Uterus (tissue), 4 donors: ENCODE measurements around the gene SLC22A5. TPM values are rescaled to one million over a fixed set of nuclear protein-coding genes. Genes with fewer than 3 reads are reported as not detected.

Experiments used
- DNase-seq, 2 donors: peaks; one replicate each; pipeline ENCODE4 v3.0.0-alpha.2; 2019 to 2020
- H3K27ac ChIP-seq, 2 donors: fragments of 200-600 bp; sonication (generic); 1 replicate in 1 of 2; 2 replicates in 1 of 2; pipeline ENCODE4 v1.5.1; 2016 to 2018
- H3K27me3 ChIP-seq, 2 donors: fragments of 200-600 bp; sonication (generic); one replicate each; pipeline ENCODE4 v1.5.1; 2018 to 2019; ENCODE audit warnings: control low read depth in 1 of 2
- H3K36me3 ChIP-seq, 2 donors: fragments of 200-600 bp; sonication (generic); one replicate each; pipeline ENCODE4 v1.5.1; 2019; ENCODE audit warnings: control low read depth in 1 of 2
- H3K4me1 ChIP-seq, 2 donors: fragments of 200-600 bp; sonication (generic); one replicate each; pipeline ENCODE4 v1.5.1; 2018 to 2019; ENCODE audit warnings: control low read depth in 1 of 2
- H3K4me3 ChIP-seq, 2 donors: fragments of 200-600 bp; sonication (generic); 1 replicate in 1 of 2; 2 replicates in 1 of 2; pipeline ENCODE4 v1.5.1; 2018 to 2019; ENCODE audit warnings: mild to moderate bottlenecking in 1 of 2
- H3K9me3 ChIP-seq, 2 donors: fragments of 200-600 bp; sonication (generic); one replicate each; pipeline ENCODE4 v1.5.1; 2019; ENCODE audit warnings: control low read depth in 1 of 2
- CTCF ChIP-seq, 4 experiments: fragments of 200-600 bp in 2 of 4; fragments of 450-650 bp in 2 of 4; sonication (generic) in 2 of 4; IDR thresholded peaks; one replicate each; pipeline ENCODE4 v1.5.1; 2016 to 2019; ENCODE audit warnings: antibody characterized with exemption in 4 of 4, mild to moderate bottlenecking in 2 of 4, moderate library complexity in 1 of 4
- POLR2A ChIP-seq, 2 donors: fragments of 450-650 bp; IDR thresholded peaks; one replicate each; pipeline ENCODE4 v1.6.1; 2016; ENCODE audit warnings: antibody characterized with exemption in 2 of 2, mild to moderate bottlenecking in 1 of 2, moderate library complexity in 1 of 2
- intact Hi-C: fragments of 100-400 bp; cut with DNase I; formaldehyde crosslinking; loops from one replicate; pipeline ENCODE4 v1.15.1; 2023; ENCODE audit warnings: low total_unique reads
- total RNA-seq, 4 donors: library from RNA; depleted of rRNA in 3 of 4; stranded (reverse); fragments of >200 nt in 3 of 4; gene quantifications; one replicate each; pipeline versions ENCODE4 v1.1.0 to v1.2.4, GENCODE V29; 2014 to 2023
- donor health status: DM: yes; HTN: yes; CAD: no.

The SLC22A5 gene
- total RNA-seq, 4 donors from 2014 or later, result 2.0 to 18.9 (median 10.0) TPM

DNA sequence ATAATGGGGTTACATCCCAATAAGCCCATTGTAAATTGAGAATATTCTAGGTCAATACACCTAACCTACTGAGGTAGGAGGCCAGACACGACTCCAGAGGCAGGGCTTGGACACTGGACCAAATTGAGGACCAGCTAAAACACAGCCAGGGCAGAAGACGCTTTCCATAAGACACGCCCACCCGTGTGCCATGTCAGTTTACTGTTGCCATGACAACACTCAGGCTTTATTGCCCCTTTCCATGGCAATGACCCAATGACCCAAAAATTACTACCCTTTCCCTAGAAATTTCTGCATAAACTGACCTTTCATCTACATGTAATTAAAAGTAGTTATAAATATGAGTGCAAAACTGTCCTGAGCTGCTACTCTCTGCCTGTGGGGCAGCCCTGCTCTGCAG, 43.8 kb upstream of the SLC22A5 start:
- no peak for DNase-seq
- Histone ChIP-seq H3K27me3 (no peaks in the 10 kb centered on the region), H3K9me3 (no peaks in the 10 kb centered on the region), H3K4me3 (no peak overlapping the region), H3K27ac (no peak overlapping the region), H3K4me1 (no peaks in the 10 kb centered on the region), H3K36me3 (no peaks in the 10 kb centered on the region)
- intact Hi-C loops, result no loop called here
- no peak for TF ChIP-seq CTCF (IDR thresholded peaks at IDR 0.05)
- TF ChIP-seq POLR2A (IDR thresholded peaks at IDR 0.05), result no peak

- TF ChIP-seq POLR2A (IDR thresholded peaks at IDR 0.05), result no peak
- TF ChIP-seq CTCF (IDR thresholded peaks at IDR 0.05), result no peak
- H3K27me3 ChIP-seq, result no peaks in the 10 kb centered on the region
- H3K27ac ChIP-seq, result no peak overlapping the region
- no peak for DNase-seq
- H3K36me3 ChIP-seq, result no peaks in the 10 kb centered on the region
- no peak overlapping the region for H3K4me3 ChIP-seq
- H3K4me1 ChIP-seq, result no peaks in the 10 kb centered on the region
- no peaks in the 10 kb centered on the region for H3K9me3 ChIP-seq
- intact Hi-C loops, result no loop called here
These were observed 42.1 kb upstream of the SLC22A5 start for GRCh38 chr5:132327252-132327955.

- DNase-seq, result no peak
- intact Hi-C loops, result no loop called here
- no peak overlapping the region for H3K4me3 ChIP-seq
- H3K27ac ChIP-seq, result no peak overlapping the region
- H3K9me3 ChIP-seq, result no peaks in the 10 kb centered on the region
- TF ChIP-seq POLR2A (IDR thresholded peaks at IDR 0.05) (no peak), CTCF (IDR thresholded peaks at IDR 0.05) (no peak)
- H3K4me1 ChIP-seq, result no peaks in the 10 kb centered on the region
- no peaks in the 10 kb centered on the region for H3K27me3 ChIP-seq
- no peaks in the 10 kb centered on the region for H3K36me3 ChIP-seq
These were observed 34.7 kb upstream of the SLC22A5 start for GRCh38 chr5:132334812-132335211.

- no peaks in the 10 kb centered on the region for H3K4me1 ChIP-seq
- no peaks in the 10 kb centered on the region for H3K36me3 ChIP-seq
- H3K4me3 ChIP-seq, result no peak overlapping the region
- no peaks in the 10 kb centered on the region for H3K9me3 ChIP-seq
- H3K27ac ChIP-seq, result no peak overlapping the region
- intact Hi-C loops, result no loop called here
- no peak for DNase-seq
- H3K27me3 ChIP-seq, result no peaks in the 10 kb centered on the region
- no peak for TF ChIP-seq CTCF (IDR thresholded peaks at IDR 0.05)
- no peak for TF ChIP-seq POLR2A (IDR thresholded peaks at IDR 0.05)
These were observed 34.1 kb upstream of the SLC22A5 start for GRCh38 chr5:132335402-132335801.

DNA sequence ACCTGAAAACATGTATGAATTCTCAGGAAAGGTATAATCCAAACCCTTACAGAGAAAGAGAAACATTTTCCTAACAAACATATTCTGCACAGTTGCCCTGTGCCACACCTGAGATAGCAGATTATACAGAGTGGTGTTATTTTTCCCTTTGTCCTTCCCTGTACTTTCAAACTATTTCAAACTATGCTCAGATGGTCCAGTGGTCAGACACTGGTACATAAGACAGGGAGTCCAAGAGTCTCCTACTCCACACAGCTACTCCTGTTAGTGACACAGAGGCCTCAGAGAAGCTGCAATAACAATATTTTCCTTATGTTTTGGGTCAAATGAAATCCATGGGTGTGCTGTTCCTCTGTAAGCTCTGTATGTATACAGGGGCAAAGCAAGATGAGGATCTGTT, 30.0 kb upstream of the SLC22A5 start:
- Histone ChIP-seq H3K27ac (no peak overlapping the region), H3K36me3 (no peaks in the 10 kb centered on the region), H3K4me3 (no peak overlapping the region), H3K27me3 (no peaks in the 10 kb centered on the region), H3K4me1 (no peaks in the 10 kb centered on the region), H3K9me3 (no peaks in the 10 kb centered on the region)
- intact Hi-C loops, result no loop called here
- TF ChIP-seq CTCF (IDR thresholded peaks at IDR 0.05), result no peak
- TF ChIP-seq POLR2A (IDR thresholded peaks at IDR 0.05), result no peak
- DNase-seq, result no peak
